NCI-H2081 treated with DMSO at 0.1 percent for 48 hours (cell line): ENCODE data around the gene MICAL2.

Source experiments
- DNase-seq: peaks from one replicate; lab custom pipeline; 2025; lab: John Stamatoyannopoulos, UW

MICAL2 gene

DNA sequence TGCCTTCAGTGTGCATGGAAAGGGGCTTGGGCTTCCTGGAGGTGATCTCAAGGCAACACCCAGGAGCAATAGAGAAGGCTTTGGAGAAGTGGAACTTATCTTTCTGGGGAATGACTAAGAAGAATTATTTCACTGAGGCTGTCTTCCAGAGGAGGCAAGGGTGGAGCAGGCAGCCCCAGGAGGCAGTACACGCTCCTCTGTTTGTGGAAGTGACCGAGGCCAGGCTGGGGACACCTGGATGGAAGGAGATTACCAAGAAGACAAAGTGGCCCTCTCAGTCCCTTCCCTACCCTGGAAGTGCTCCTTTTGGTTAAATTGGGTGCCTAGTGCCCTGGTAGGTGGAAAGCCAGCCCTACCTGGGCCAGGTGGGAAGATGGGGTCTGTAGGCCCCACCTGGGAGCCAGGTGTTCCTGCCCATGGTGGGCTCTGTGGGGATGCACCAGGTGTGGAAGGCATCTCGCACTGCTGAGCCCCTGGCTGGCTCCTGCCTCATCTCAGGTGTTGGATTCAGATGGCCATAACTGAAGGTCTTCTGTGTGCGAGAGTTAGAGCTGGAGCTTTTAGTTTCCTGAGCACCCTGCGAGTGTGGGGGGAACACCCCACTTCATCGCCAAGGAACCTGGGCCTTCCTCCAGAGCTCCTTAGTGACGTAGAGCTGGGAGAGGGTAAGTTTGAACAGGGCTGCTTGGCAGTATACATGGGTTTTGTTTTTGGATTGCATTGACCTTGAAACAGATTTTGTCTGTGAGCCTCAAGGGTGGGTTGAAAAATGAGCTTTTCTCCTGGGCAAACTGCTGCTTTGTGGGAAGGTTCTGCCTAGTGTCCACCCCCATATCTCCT is 46.1 kb downstream of the MICAL2 start:
- DNase-seq: no peak

- DNase-seq: no peak
Observed at GRCh38 chr11:12157241-12157661, 46.9 kb downstream of the MICAL2 start.

GRCh38 chr11:12158909-12159308 is 48.5 kb downstream of the MICAL2 start:
- DNase-seq: no peak

DNA sequence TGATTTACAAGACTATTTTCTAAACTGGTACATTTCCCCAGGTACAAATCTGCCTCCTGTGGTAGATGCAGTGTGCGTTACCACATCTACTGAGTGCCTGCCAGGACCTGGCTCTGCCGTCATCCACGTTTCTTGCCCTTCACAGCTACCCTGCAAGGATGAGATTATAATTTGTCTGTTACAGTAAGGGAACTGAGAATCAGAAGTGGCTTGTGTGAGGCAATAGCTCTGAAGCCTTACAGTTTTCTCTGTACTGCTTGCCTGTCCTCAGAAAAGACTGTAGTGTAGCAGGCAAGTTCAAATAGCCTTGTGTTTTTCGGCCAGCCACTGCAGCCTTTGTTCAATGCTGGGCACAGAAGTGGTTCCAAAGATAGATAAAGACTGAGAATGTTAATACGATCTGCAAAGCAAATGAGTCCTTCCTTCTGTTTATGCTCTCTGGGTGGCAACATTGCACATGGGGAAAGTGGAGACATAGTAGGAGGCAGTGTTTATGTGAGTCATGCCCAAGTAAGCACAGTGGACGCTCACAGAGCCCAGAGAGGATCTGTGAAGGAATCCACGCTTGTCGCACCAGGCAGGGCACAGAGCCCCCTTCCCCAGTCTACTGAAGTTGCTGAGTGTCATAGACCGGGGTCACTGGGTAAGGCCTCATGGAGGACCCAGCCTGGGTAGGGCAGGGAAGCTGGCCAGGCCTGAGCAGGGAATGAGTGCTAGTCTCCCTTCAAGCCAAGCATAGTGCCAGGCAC is 49.1 kb downstream of the MICAL2 start:
- no peak for DNase-seq

GRCh38 chr11:12160231-12160630 is 49.8 kb downstream of the MICAL2 start:
- DNase-seq: no peak

DNA sequence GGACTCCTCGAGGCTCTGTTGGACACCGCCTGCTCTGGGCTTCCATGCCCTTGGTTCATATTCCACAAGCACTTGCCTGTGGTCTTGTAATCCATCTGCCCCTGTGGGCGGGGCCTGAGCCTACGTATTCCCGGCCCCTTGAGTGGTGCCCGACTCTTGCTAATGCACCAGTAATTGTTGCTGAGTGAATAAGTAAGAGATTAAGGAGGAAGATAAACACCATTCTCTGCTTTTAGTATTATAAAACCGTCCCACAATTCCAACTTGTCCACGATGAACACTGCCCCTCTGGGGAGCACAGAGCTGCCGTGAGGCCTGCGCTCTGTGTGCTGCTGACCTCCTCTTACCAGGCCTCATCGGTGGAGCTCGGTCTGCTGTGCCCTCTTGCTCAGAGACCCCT is 50.3 kb downstream of the MICAL2 start:
- no peak for DNase-seq

- no peak for DNase-seq
Observed at GRCh38 chr11:12161137-12161536, 50.7 kb downstream of the MICAL2 start.

DNA sequence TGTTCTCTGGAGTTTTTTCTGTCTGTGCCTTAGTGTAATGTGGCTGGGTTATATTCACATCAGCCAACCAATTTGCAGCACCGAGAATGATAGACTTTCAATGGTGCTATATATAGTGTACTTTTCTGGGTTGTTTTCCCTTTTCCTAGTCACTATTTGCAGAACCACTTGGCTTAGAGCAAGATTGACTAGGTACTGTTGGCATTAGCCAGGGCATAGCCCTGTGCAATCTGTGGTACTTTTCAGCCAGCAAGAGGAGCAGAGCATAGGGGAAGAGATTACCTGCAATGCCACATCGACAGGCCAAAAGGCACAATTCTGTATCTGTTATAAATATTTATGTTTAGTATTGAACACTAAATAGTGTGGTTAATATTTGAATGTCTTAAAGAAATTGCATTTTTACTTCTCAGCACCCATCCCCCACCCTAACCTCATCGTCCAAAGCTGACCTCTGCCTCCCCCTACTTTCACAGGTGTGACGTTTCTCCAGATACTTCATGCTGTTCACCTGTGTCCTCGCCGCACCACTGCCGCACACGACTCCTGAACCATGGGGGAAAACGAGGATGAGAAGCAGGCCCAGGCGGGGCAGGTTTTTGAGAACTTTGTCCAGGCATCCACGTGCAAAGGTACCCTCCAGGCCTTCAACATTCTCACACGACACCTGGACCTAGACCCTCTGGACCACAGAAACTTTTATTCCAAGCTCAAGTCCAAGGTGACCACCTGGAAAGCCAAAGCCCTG is 51.4 kb downstream of the MICAL2 start:
- DNase-seq: no peak

GRCh38 chr11:12162652-12163051 is 52.3 kb downstream of the MICAL2 start:
- no peak for DNase-seq

DNA sequence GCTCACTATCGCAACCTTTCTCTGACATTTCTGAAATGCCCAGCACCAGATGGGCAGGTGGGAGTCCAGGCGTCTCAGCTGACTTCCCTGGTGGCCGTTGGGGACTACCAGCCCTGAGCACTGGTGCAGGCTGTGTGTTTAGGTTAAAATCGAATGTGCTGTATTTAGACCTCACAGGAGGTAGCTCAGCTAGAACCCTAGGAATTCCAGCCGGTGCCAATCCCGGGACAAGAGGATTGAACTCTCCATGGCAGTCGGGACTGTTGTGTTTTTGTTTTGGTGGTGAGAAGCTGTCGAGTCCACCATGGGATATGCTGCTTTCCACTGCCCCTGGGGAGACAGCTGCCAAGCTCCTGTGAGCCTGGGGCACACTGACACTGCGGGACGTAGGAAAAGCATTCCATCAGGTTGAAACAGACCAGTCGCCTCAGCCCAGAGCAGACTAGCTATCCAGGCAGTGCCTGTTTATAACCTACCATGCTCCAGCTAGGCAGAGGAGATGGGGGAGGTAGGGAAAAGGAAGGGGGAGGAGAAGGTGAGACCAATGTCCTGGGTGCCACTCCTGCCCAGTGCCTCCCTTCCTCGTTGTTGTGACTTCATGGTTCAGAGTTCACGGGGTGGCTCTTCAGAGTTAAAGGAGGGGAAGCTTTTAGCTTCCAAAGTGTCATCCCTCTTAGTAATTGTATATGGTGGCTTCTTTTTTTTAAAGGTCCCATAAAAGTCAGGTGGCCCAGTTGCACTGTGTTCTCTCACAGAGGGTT is 53.0 kb downstream of the MICAL2 start:
- DNase-seq: no peak

DNA sequence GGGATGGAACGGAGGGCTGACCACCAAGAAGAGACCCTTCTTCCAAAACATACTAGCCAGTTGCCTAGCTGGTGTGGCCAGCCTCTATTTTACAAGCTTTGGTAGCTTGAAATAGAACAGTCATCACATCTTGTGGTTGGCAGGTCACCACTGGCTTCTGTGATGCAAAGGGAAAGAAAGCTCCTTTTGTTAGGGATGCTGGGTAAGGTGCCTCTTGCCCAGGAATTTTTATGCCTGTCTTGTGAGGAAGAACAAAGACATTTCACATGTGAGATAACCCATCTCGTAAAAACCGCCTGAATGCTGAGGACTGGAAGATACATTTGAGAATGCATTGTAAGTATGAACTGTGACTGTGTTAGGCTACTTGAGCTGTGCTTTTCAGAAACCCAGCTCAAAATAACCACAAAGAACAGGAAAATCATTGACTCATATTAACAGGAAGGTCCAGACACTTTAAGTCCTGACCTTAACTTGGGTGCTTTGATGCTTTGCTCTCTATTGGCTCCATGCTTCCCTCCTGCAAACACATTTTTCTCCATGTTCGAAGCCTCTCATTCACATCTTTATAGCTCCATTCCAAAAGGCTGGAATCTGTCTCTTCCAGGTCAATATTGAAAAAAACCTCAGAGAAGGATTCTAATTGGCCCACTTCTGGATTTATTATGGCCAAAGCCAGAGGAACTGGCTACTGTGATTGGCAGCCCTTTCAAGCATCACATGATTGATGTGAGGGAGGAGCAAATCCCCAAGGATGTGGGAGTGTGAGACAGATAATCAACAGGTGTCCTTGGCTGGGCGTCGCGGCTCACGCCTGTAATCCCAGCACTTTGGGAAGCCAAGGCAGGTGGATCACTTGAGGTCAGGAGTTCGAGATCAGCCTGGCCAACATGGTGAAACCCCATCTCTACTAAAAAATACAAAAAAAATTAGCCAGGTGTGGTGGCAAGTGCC is 53.9 kb downstream of the MICAL2 start:
- no peak for DNase-seq

GRCh38 chr11:12165237-12165875 is 55.0 kb downstream of the MICAL2 start:
- no peak for DNase-seq

DNA sequence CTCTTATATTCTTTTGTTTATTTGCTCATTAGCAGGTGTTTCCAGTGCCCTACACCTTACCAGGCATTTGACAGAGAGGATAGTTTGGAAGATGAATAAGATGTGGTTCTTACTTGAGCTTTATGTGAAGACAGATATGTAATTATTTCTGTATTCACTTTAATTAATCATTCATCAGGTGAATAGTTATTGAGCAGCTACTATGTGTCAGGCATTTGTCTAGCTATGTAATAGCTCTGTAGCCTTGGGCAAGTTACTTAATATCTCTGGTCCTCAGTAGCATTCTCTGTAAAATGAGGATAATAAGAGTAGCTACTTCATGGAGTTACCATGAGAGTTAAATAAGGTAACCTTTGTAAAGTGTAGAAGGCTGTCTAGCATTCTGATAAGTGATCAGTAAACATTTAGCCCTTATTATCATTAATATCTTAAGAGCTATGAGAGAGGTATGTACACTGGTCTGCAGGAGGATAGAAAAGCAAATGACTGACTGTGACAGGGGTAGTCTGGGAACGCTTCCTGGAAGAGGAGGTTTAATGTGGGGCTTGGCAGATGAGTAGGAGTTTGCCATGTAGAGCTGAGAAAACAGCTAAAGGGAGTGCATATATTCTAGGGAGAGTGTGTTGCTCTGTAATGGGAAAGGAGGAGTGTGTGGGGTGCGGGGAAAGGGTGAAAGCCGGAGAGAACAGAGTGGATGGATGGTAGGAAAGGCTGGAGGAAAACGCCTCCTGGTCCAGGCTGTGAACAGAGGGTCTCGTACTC is 56.1 kb downstream of the MICAL2 start:
- DNase-seq: no peak

DNA sequence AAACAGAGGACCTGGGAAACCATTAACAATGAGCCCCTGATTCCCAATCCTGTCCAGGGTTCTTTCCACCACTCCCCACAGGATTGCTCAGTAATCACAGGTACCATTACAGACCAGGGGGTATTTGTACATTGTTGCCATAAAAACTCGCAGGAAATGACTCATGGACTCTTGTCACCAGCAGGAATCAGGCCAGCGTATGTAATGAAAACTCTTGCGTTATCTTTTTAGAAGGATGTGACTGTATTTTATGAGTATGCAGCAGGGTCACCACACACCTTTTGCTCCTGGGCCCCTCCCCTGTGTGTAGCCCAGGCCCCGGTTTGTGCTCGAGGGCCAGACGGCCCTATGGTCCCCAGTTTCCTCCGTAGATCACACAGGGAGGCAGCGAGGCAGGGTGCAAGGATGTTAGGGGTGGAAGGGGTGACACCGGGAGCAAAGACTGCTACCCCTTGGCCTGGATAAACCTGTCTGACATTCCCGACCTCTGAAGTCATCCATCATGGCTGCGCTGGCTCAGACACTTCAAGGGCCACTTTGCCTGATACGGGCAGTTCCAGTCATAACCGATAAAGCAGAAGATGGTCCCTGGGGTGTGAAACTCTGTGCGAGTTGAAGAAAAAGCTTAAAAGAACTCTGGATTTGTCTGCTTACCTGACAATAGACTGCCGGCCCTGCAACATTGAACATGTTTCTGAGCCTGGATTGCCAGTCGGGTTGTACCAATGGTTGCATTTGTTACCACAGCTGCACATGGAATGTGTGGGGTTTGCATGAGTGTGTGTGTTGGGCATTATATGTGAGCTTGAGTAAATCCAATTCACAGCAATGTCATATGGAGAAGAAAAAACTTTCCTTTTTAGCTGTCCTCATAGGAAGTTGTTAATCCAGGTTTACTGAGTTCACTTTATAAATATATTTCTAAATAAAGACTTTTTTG is 56.9 kb downstream of the MICAL2 start:
- DNase-seq: peak; percentile 25

DNA sequence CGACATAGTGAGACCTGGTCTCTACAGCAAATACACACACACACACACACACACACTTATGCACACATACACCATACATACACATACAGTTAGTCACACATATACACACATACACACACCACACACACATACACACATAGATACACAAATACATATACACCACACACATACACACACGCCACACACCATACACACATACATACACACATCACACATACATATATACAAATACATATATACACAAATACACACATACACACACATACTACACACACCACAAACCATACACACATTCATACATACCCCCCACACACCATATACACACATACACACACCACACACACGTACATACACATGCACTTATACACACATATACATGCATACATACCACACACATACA is 57.7 kb downstream of the MICAL2 start:
- no peak for DNase-seq

GRCh38 chr11:12169822-12170221 is 59.4 kb downstream of the MICAL2 start:
- no peak for DNase-seq

GRCh38 chr11:12170501-12170900 is 60.1 kb downstream of the MICAL2 start:
- DNase-seq: no peak

DNA sequence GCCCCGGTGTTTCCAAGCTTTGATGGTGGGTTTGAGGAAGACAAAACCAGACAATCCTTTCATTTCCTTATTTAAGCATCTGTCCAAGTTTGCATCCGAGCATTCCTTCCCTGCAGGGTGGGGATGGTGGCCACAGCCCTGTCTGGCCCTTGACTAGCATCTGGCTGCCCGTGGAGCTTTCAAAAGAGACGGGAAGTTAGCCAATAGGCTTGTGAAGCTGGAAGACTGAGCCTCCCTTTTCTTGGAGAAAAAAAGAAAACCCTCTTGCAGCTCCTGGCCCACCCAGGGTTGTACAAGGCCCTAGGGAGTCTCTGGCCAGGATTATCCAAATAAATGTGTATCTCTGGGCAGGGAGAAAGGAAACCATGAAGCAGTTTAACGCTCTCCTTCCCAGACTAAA is 60.6 kb downstream of the MICAL2 start:
- DNase-seq: no peak
